KMS-11 (cell line): Measurements from ENCODE around the gene FBXL17.

ENCODE experiments used
- H2AFZ ChIP-seq: fragments of 200-600 bp; sonication (generic); 2 replicates; pipeline ENCODE4 v1.6.1; 2016; ENCODE audit warnings: antibody characterized with exemption, mixed run types, low read depth
- H3K27ac ChIP-seq: fragments of 200-600 bp; sonication (generic); 2 replicates; pipeline ENCODE4 v1.6.1; 2016; ENCODE audit warnings: mild to moderate bottlenecking, mixed run types
- H3K27me3 ChIP-seq: fragments of 200-600 bp; sonication (generic); 2 replicates; pipeline ENCODE4 v1.6.1; 2017; ENCODE audit warnings: mild to moderate bottlenecking, low read depth, mixed run types, moderate library complexity; ENCODE audit not compliant: insufficient read depth
- H3K36me3 ChIP-seq: fragments of 200-600 bp; sonication (generic); 2 replicates; pipeline ENCODE4 v1.6.1; 2017; ENCODE audit warnings: mild to moderate bottlenecking, mixed run types; ENCODE audit not compliant: insufficient read depth
- H3K4me1 ChIP-seq: fragments of 200-600 bp; sonication (generic); 2 replicates; pipeline ENCODE4 v1.6.1; 2016; ENCODE audit warnings: mild to moderate bottlenecking, low read depth, mixed run types; ENCODE audit not compliant: poor library complexity, severe bottlenecking
- H3K4me2 ChIP-seq: fragments of 200-600 bp; sonication (generic); 2 replicates; pipeline ENCODE4 v1.7.0; 2016; ENCODE audit warnings: mild to moderate bottlenecking, mixed run types
- H3K4me3 ChIP-seq: fragments of 200-600 bp; sonication (generic); IDR thresholded peaks from 2 replicates; pipeline ENCODE4 v1.6.1; 2017; ENCODE audit warnings: low read depth, low read length, mixed read lengths; ENCODE audit not compliant: insufficient read depth
- H3K79me2 ChIP-seq: fragments of 200-600 bp; sonication (generic); 2 replicates; pipeline ENCODE4 v1.6.1; 2016; ENCODE audit warnings: low read depth, mixed run types; ENCODE audit not compliant: insufficient read depth
- H3K9ac ChIP-seq: fragments of 200-600 bp; sonication (generic); 2 replicates; pipeline ENCODE4 v1.6.1; 2016; ENCODE audit warnings: mild to moderate bottlenecking, mixed run types
- H4K20me1 ChIP-seq: fragments of 200-600 bp; sonication (generic); 2 replicates; pipeline ENCODE4 v1.6.1; 2016; ENCODE audit warnings: mild to moderate bottlenecking, mixed run types; ENCODE audit not compliant: insufficient read depth
- CTCF ChIP-seq: fragments of 200-600 bp; sonication (generic); conservative IDR thresholded peaks from 2 replicates; pipeline ENCODE4 v1.6.1; 2017; ENCODE audit warnings: low read depth, mild to moderate bottlenecking, antibody characterized with exemption, low read length, moderate library complexity, mixed read lengths

The FBXL17 gene

GRCh38 chr5:107840592-107840991 is 541.3 kb downstream of the FBXL17 start:
- no peak overlapping the region for H3K4me2 ChIP-seq
- no peaks in the 10 kb centered on the region for H4K20me1 ChIP-seq
- no peak overlapping the region for H3K27ac ChIP-seq
- no peak overlapping the region for H3K4me3 ChIP-seq
- no peaks in the 10 kb centered on the region for H3K79me2 ChIP-seq
- no peaks in the 10 kb centered on the region for H3K36me3 ChIP-seq
- H3K9ac ChIP-seq: no peak overlapping the region
- no peak for TF ChIP-seq CTCF
- H3K27me3 ChIP-seq: no peaks in the 10 kb centered on the region
- no peaks in the 10 kb centered on the region for H3K4me1 ChIP-seq
- H2AFZ ChIP-seq: no peak overlapping the region

GRCh38 chr5:107840161-107840560 is 541.7 kb downstream of the FBXL17 start:
- Histone ChIP-seq H3K27me3 (no peaks in the 10 kb centered on the region), H3K79me2 (no peaks in the 10 kb centered on the region), H3K4me1 (no peaks in the 10 kb centered on the region), H3K36me3 (no peaks in the 10 kb centered on the region), H3K27ac (no peak overlapping the region), H2AFZ (no peak overlapping the region), H4K20me1 (no peaks in the 10 kb centered on the region), H3K4me2 (no peak overlapping the region), H3K4me3 (no peak overlapping the region), H3K9ac (no peak overlapping the region)
- TF ChIP-seq CTCF: no peak

- Histone ChIP-seq H4K20me1 (no peaks in the 10 kb centered on the region), H3K4me3 (no peak overlapping the region), H3K4me2 (no peak overlapping the region), H3K9ac (no peak overlapping the region), H2AFZ (no peak overlapping the region), H3K4me1 (no peaks in the 10 kb centered on the region), H3K79me2 (no peaks in the 10 kb centered on the region), H3K27ac (no peak overlapping the region), H3K36me3 (no peaks in the 10 kb centered on the region), H3K27me3 (no peaks in the 10 kb centered on the region)
- TF ChIP-seq CTCF: no peak
These were observed 546.8 kb downstream of the FBXL17 start for GRCh38 chr5:107835096-107835495.

GRCh38 chr5:107832746-107833145 is 549.2 kb downstream of the FBXL17 start:
- H3K4me1 ChIP-seq: no peaks in the 10 kb centered on the region
- no peak overlapping the region for H3K9ac ChIP-seq
- H3K4me2 ChIP-seq: no peak overlapping the region
- H3K27ac ChIP-seq: no peak overlapping the region
- H3K4me3 ChIP-seq: no peak overlapping the region
- no peaks in the 10 kb centered on the region for H3K36me3 ChIP-seq
- no peaks in the 10 kb centered on the region for H4K20me1 ChIP-seq
- H3K27me3 ChIP-seq: no peaks in the 10 kb centered on the region
- no peak overlapping the region for H2AFZ ChIP-seq
- no peaks in the 10 kb centered on the region for H3K79me2 ChIP-seq
- no peak for TF ChIP-seq CTCF
